HG02678 (cell line): Measurements from ENCODE around the gene EXOC4.
"Not testable (repeated sequence)": the region's sequence is repeated elsewhere in the genome, so short reads cannot be mapped to it uniquely, and the experiment has no call there.

Experiments used
- ATAC-seq: cut with Tn5 transposase; IDR thresholded peaks from one replicate; pipeline ENCODE4 v1.9.1; 2021; ENCODE audit warnings: mild to moderate bottlenecking, moderate library complexity; ENCODE audit not compliant: unreplicated experiment

The EXOC4 gene

GRCh38 chr7:133957845-133958244 lies 705.0 kb downstream of the EXOC4 start:
- no peak for ATAC-seq

- no peak for ATAC-seq
Measured at GRCh38 chr7:133958822-133959221, 705.9 kb downstream of the EXOC4 start.

DNA sequence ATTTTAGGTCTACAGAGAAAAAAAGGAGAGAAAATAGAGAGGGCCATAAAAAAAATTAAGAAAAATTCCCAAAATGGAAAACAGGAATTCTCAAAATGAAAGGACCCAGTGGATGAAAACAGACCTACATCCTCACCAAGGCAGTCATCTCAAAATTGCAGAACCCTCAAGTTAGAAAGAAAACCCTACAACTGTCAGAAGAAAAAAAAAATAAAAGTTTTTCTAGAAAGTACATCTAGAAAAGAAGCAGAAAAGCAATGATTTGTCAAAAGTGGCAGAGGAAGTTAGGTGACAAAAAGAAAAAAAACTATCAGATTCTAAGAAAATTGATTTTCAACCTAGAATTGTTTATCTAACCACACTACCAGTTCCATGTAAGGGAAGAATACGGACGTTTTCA lies 706.6 kb downstream of the EXOC4 start:
- ATAC-seq: no peak

DNA sequence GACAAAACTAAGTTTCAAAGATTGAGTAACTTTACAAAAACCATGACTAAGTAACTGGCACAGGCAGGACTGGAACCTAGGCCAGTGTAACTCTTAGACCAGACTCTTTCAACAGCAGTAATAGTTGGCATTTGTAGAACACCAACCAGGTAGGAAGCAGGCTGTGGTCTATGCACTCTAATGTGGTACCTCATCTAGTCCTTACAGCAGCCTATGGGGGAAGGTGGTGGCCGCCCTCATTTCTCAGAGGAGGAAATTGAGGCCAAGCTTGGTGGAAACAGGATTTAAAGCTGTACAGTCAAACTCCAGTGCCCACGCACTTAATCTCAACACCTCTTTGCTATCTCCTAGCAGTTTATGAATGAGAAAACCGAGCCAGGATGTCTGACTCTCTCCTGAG lies 708.8 kb downstream of the EXOC4 start:
- no peak for ATAC-seq

DNA sequence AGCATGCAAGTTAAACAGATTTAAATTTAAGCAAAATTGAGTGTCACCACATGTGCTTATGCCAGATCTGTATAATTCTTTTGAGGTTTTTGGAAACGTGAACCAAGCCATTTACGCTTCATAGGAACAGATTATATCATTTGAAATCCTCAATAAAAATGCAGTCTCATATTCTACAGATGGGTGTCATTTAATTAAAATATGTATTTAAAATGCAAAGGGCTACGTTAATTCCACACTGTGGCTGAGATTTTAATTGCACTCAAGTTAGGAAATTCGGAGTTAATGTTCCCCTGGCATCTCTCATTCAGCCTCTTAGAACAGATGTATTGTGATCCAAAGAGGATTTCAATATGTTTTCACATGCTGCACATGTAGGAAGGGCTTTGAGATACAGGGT lies 709.8 kb downstream of the EXOC4 start:
- ATAC-seq: no peak

DNA sequence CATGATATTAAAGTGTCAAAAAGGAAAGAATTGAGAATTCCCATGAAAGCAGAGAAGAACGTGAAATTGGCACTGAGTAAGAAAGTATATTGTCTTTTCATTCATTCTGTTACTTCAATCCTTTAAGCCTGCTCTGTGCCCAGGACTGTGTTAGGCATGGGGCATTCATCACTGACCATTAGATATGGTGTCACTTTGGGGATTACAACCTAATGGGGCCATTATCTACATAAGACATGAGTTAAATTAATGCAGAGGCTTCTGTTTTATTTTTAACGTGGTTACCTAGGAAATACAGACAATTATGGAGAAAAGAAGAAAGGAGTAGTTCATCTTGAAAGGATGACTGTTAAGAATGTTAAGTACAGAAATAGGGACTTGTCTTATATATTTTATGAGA lies 710.8 kb downstream of the EXOC4 start:
- ATAC-seq: no peak

DNA sequence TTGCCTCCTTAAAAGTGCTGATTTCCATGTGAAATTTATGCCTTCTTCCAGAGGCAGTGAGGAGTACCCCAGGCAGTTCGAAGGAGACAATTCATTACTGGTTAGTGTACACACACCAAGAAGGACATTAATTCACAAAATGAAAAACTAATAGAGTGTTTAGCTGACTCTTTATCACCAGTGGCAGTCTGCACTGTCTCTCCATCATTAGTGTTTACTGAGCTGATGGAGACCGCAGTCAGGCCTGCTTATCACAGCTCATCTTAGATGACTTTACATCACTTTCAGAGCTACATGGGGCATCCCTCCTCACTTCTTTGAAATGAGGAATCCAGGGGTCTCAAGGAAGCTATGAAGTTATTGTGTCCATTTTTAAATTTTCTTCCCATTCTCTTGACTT lies 718.7 kb downstream of the EXOC4 start:
- ATAC-seq: no peak

GRCh38 chr7:133973710-133974109 lies 720.8 kb downstream of the EXOC4 start:
- ATAC-seq: no peak

- ATAC-seq: no peak
Measured at GRCh38 chr7:133975130-133975529, 722.3 kb downstream of the EXOC4 start.

DNA sequence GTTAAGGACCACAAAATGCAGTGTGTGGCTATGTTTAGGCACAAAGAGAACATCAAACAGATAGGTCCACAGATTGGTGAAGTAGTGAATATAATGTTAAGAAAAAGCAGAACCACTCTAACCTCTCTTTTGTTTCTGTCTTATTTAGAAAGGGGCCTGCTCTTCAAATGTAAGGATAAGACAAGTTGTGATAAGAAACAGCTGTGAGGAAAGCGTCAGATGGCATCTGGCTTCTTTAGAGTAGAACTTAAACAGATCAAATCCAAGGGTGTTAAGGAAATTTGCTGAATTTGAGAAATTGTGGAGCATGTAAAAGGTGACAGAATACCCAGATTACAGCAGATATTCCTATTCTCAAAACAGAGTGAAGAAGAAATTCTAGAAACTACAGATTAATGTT lies 723.3 kb downstream of the EXOC4 start:
- no peak for ATAC-seq

DNA sequence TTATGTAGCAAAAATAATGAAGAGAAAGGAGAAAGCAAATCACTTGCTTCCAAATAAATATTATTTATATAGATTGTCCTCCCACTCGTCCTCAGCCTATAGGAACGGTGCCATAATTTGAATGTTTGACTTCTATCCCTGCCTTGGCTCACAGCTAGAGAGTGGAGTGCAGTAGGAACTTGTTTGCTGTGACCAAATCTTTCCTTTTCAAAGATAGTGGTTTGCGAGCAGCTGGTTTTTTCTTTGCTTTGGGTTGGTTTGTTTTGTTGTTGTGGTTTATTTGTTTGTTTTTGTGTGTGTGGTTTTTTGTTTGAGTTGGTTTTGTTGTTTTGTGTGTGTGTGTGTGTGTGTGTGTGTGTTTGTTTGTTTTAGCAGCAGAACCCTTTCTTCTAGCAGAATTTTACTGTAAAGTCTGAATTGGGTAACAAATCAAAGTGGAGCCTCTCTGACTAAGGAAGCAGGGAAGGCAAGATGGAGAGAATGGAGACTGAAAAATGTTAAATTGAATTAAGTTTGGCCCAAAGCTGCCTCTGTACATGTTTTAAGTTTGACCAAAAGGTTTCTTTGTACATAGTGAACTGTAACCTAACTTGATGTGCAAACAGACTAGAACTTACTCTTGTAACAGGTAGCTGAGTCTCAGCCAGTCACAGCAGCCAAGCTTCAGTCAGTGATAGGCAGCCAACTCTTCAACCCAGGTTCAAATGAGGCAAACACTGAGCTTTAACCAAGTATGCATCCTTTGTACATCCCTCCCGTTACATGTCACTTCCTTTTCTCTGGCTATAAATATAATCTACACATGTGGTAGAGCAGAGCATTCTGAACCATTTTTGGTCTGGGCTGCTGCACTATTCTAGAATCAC lies 724.8 kb downstream of the EXOC4 start:
- no peak for ATAC-seq

- no peak for ATAC-seq
Measured at GRCh38 chr7:133978502-133979295, 725.8 kb downstream of the EXOC4 start.

DNA sequence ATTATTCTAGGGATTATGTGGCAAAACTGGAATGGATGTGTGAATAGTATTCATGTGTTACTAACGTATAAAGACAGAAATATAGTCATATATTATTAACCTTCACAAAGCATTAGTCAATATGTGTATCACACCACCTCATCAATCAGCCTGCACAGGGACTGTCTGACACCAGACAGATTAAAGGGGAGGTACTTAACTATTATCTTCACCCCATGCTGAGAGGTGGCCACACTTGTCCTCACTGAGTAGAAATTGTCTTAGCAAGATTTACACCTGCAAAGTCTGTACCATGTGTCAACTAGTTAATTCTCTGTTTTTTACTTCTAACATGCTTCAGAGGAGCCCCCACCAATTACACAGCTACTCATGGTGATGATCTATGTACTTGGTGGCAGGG lies 727.9 kb downstream of the EXOC4 start:
- ATAC-seq: no peak

GRCh38 chr7:133983685-133984419 lies 731.0 kb downstream of the EXOC4 start:
- ATAC-seq: no peak

DNA sequence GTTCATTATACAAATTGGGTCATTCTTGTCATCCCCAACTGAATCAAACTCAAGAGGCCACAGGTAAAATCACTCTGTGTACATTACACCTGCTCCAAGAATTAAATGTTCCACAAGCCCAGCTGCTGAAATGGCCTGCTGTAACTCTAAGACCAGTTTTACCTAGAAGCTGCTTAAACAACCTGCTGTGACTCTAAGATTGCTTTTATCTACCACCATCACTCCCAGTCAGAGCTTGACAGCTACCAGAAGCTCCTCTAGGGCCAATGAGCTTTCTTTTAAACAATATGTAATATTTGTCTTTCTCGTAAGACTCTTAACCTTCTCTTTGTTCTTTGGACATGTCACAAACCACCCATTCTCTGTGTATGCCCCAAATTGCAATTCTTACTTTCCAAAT lies 732.4 kb downstream of the EXOC4 start:
- ATAC-seq: no peak

DNA sequence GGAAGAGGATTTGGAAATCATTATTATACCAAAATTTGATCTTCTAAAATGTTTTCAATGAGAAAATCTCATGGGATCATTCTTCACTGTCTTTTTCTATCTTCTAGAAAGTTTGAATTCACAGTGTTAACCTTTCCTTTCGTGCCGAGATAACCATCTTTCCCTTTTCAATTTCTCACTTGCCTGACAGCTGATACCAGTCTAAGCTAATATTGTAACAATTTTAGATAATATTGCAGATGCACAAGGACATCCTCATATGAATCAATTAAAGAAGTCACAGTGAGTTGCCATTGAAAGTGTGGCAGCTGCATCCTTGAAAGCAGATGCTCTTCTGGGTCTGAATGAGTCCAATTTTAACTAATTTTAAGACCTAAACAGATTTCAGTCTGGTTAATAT lies 734.7 kb downstream of the EXOC4 start:
- ATAC-seq: no peak

- no peak for ATAC-seq
Measured at GRCh38 chr7:133993547-133993946, 740.7 kb downstream of the EXOC4 start.

DNA sequence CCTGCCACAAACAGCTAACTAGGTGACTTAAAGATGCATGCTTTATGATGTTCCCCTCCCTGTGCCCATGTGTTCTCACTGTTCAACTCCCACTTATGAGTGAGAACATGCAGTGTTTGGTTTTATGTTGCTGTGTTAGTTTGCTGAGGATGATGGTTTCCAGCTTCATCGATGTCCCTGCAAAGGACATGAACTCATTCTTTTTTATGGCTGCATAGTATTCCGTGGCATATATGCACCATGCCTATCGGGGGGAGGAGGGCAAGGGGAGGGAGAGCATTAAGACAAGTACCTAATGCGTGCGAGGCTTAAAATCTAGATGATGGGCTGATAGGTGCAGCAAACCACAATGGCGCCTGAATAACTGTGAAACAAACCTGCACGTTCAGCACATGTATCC lies 741.2 kb downstream of the EXOC4 start:
- not testable (repeated sequence) for ATAC-seq

DNA sequence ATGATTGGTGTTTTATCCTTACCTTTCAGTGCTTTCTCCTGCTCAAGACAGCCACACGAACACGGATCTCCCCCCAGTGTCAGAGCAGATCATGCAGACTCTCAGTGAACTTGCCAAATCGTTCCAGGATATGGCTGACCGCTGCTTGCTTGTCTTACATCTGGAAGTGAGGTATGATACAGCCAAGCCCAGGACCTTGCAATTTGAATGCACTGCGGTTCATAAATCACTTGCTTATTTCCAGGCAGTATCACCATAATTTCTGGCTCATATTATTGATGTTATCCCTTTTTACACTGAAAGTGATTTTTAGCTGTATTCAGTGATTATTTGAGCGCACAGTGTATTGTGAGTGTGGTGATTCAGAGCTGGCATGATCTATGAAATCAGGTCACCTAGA lies 744.6 kb downstream of the EXOC4 start:
- ATAC-seq: no peak

- no peak for ATAC-seq
Measured at GRCh38 chr7:133999178-133999577, 746.3 kb downstream of the EXOC4 start.

GRCh38 chr7:134004829-134005505 lies 752.1 kb downstream of the EXOC4 start:
- no peak for ATAC-seq
